Caco-2 (cell line): ENCODE measurements around the gene PIPOX. TPM values are rescaled to one million over a fixed set of nuclear protein-coding genes. Genes with fewer than 3 reads are reported as not detected.

Experiments
- BruUV-seq: library from RNA; stranded (reverse); fragments of 400-500 nt; replicated peaks from 2 replicates; lab custom pipeline; 2021; lab: Mats Ljungman, UMichigan
- CTCF ChIA-PET: fragments of 300-600 bp; sonication (Branson Sonifier 250); formaldehyde crosslinking; loops from one replicate; lab custom pipeline; 2022; ENCODE audit warnings: antibody characterized with exemption; lab: Charles Lee
- POLR2A ChIA-PET: fragments of 300-600 bp; sonication (Branson Sonifier 250); formaldehyde crosslinking; loops from one replicate; lab custom pipeline; 2022; ENCODE audit warnings: antibody characterized with exemption; lab: Charles Lee
- DNase-seq, 2 experiments: peaks; one replicate each; pipeline versions ENCODE4 v3.0.0 to v3.0.0-alpha.2; 2020 to 2022
- H3K27me3 ChIP-seq: replicated peaks from 2 replicates; pipeline ENCODE4 v1.6.0; 2011; ENCODE audit warnings: low read length; ENCODE audit not compliant: control insufficient read depth, insufficient read depth
- H3K36me3 ChIP-seq: 2 replicates; pipeline ENCODE4 v1.5.1; 2011; ENCODE audit warnings: low read length; ENCODE audit not compliant: control insufficient read depth, insufficient read depth
- H3K4me1 ChIP-seq: fragments of 250-450 bp; sonication (Bioruptor Pico); 2 replicates; pipeline ENCODE4 v1.5.1; 2020; ENCODE audit warnings: mild to moderate bottlenecking
- H3K4me3 ChIP-seq: 2 replicates; pipeline ENCODE4 v1.5.1; 2011; ENCODE audit warnings: low read depth, mild to moderate bottlenecking, control low read depth, low read length
- H3K9me3 ChIP-seq: fragments of 250-450 bp; sonication (Bioruptor Pico); 2 replicates; pipeline ENCODE4 v1.5.1; 2020; ENCODE audit warnings: mild to moderate bottlenecking, moderate library complexity
- H3K27ac Mint-ChIP-seq: one replicate; pipeline ENCODE4 v1.8.0; 2022; ENCODE audit warnings: mixed read lengths; ENCODE audit not compliant: unreplicated experiment
- H3K27me3 Mint-ChIP-seq: one replicate; pipeline ENCODE4 v1.8.0; 2022; ENCODE audit warnings: mixed read lengths; ENCODE audit not compliant: insufficient read depth, unreplicated experiment
- H3K36me3 Mint-ChIP-seq: one replicate; pipeline ENCODE4 v1.8.0; 2022; ENCODE audit warnings: mild to moderate bottlenecking, mixed read lengths; ENCODE audit not compliant: insufficient read depth, unreplicated experiment
- H3K4me1 Mint-ChIP-seq: one replicate; pipeline ENCODE4 v1.8.0; 2022; ENCODE audit warnings: low read depth, mixed read lengths; ENCODE audit not compliant: unreplicated experiment
- H3K4me3 Mint-ChIP-seq: one replicate; pipeline ENCODE4 v1.8.0; 2022; ENCODE audit warnings: mild to moderate bottlenecking, moderate library complexity, mixed read lengths; ENCODE audit not compliant: unreplicated experiment
- H3K9me3 Mint-ChIP-seq: one replicate; pipeline ENCODE4 v1.8.0; 2022; ENCODE audit warnings: mixed read lengths; ENCODE audit not compliant: unreplicated experiment
- intact Hi-C: fragments of 100-400 bp; cut with micrococcal nuclease; formaldehyde crosslinking; loops from one replicate; pipeline ENCODE4 v1.10.0; 2022; ENCODE audit not compliant: unreplicated experiment
- total RNA-seq: library from RNA; stranded (reverse); gene quantifications from 2 replicates; pipeline ENCODE4 v1.2.3, GENCODE V29; 2022
- TF ChIP-seq, protein P1 (sequence below), 2 experiments: fragments of 200-600 bp in 1 of 2; IDR thresholded peaks; 1 replicate in 1 of 2; 2 replicates in 1 of 2; pipeline versions ENCODE4 v1.5.1 to v1.8.0; 2011 to 2022; ENCODE audit warnings: antibody characterized with exemption in 1 of 2, control low read depth in 1 of 2, inconsistent platforms in 1 of 2, low read depth in 1 of 2, low read length in 1 of 2, mild to moderate bottlenecking in 1 of 2, moderate library complexity in 1 of 2; ENCODE audit not compliant: insufficient read depth in 1 of 2, severe bottlenecking in 1 of 2, unreplicated experiment in 1 of 2

PIPOX gene
- total RNA-seq, 1 experiment from 2014 or later = 2.2 TPM

DNA sequence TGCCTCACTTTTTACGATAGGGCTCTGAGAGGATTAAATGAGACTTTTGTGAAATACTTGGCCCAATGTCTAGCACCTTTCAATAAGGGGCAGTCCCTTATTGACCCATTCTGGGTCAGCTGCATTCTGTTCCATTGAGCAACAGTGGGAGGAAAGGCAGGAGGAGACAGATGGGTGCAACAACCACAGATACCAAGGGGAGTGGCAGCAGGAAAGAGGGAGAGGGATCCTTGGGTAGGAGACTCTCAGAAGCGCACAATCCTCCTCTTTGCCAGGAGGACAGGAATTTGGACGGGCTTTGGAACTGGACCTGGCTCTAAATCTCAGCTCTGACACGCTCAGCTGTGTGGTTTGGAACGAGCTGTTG lies 3.5 kb downstream of the PIPOX start:
- no peaks in the 10 kb centered on the region for H3K27me3 ChIP-seq

DNA sequence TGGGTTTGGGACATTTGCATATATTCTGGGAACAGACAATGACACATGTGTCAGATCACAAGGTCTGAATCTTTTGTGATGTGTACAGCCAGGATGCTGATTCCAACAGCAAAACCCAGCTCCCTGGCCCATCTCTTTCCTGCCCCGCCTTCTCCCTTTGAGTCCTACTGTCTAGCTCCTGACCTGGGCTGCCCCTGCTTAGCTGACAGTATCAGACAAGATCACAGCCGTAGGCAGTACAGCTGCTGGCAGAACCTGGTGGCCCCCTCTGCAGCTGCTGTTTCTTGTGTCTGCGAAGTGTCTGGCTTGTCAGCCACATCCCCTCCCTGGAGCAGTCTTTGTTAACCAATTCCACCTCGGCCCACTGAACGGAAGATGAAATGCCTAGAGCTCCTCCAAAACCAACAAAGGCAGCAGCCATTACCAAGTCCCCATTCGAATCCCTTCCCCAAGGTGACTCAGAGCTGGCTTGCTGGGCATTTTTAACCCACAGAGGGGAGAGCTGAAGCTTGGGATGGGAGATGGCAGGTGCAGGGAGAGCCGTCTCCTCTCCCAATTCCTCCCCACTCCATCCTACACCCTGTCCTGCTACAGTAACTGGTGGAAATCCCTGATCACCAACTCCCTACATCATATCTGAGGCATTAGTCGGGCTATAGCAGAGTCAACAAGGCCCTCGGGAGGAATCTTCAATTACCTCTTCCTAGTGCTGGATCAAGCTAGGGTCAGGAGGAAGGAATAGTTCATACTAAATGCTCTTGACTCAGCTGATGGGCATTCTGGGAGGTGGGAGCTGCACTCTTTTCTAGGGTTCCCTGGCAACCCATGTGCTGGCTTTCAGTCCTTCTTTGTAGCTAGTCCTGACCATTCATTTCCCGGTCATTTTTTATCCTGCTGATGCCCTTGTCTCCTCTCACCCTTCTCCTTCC lies 5.8 kb downstream of the PIPOX start:
- POLR2A ChIA-PET = no interaction called here
- CTCF ChIA-PET = interaction anchor here (0.6 to 0.9 kb wide), 2 partner anchors 9 to 167 kb away, joined by 3 read pairs; no protein-coding TSS in a partner anchor
- no peaks in the 10 kb centered on the region for H3K9me3 ChIP-seq
- Mint-ChIP-seq H3K36me3 (no peaks in the 10 kb centered on the region), H3K9me3 (no peaks in the 10 kb centered on the region), H3K4me1 (peaks cover 10% of the 10 kb centered on the region), H3K27me3 (peaks cover 5% of the 10 kb centered on the region), H3K27ac (no peak overlapping the region), H3K4me3 (no peak overlapping the region)
- H3K36me3 ChIP-seq = no peaks in the 10 kb centered on the region
- intact Hi-C loops = no loop called here
- no peak overlapping the region for H3K4me3 ChIP-seq
- H3K27me3 ChIP-seq = no peaks in the 10 kb centered on the region
- 0 out of 2 replicates have a peak, but pooled peaks cover 5% of the 10 kb centered on the region for H3K4me1 ChIP-seq
- no TSS peak for BruUV-seq
- TF ChIP-seq, protein P1, sequence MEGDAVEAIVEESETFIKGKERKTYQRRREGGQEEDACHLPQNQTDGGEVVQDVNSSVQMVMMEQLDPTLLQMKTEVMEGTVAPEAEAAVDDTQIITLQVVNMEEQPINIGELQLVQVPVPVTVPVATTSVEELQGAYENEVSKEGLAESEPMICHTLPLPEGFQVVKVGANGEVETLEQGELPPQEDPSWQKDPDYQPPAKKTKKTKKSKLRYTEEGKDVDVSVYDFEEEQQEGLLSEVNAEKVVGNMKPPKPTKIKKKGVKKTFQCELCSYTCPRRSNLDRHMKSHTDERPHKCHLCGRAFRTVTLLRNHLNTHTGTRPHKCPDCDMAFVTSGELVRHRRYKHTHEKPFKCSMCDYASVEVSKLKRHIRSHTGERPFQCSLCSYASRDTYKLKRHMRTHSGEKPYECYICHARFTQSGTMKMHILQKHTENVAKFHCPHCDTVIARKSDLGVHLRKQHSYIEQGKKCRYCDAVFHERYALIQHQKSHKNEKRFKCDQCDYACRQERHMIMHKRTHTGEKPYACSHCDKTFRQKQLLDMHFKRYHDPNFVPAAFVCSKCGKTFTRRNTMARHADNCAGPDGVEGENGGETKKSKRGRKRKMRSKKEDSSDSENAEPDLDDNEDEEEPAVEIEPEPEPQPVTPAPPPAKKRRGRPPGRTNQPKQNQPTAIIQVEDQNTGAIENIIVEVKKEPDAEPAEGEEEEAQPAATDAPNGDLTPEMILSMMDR (IDR thresholded peaks at IDR 0.05; ENCODE audit: insufficient read depth in 1 of 2, low read depth in 1 of 2, low read length in 1 of 2, severe bottlenecking in 1 of 2, unreplicated experiment in 1 of 2) = no peak
- peak in 1 of 2 experiments; percentile 66 for DNase-seq

More for the DNA sequence above, 3.5 kb downstream of the PIPOX start:
- TF ChIP-seq, protein P1 (IDR thresholded peaks at IDR 0.05; ENCODE audit: insufficient read depth in 1 of 2, low read depth in 1 of 2, low read length in 1 of 2, severe bottlenecking in 1 of 2, unreplicated experiment in 1 of 2) = no peak
- Mint-ChIP-seq H3K4me3 (no peak overlapping the region), H3K4me1 (peaks cover 17% of the 10 kb centered on the region), H3K27me3 (peaks cover 5% of the 10 kb centered on the region), H3K36me3 (no peaks in the 10 kb centered on the region), H3K9me3 (no peaks in the 10 kb centered on the region), H3K27ac (no peak overlapping the region)
- H3K4me3 ChIP-seq = no peak overlapping the region
- H3K9me3 ChIP-seq = no peaks in the 10 kb centered on the region
- DNase-seq = no peak
- 0 out of 2 replicates have a peak, but pooled peaks cover 5% of the 10 kb centered on the region for H3K4me1 ChIP-seq
- no TSS peak for BruUV-seq
- ChIA-PET CTCF (no interaction called here), POLR2A (no interaction called here)
- H3K36me3 ChIP-seq = no peaks in the 10 kb centered on the region
- intact Hi-C loops = no loop called here

DNA sequence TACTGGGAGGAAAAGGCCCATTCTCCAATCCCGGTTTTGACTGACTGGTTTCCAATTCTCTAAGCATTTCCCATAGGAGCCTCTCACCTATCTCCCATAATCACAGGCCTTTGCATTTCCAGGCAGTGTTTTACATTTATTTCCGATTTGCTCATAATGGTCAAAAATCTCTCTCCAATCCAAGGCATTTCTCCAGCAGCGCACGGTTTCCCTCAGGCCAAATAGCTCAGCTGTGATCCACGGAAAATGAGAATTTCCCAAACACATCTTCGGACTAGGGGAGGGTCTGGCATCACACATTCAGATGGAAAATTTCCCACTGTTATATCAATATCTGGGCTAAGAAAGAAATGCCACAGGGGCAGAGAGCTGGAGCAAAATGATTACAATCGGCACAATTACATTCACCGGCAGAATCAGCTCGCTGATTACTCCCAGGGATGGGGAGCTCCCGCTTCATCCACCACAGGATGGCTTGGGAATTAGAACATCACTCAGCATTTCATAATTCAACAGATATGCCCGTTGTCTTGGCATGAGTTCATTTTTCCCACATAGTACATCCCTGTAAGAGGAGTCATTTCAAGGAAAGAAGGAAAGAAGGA lies 6.7 kb downstream of the PIPOX start:
- Histone ChIP-seq H3K27me3 (no peaks in the 10 kb centered on the region), H3K9me3 (no peaks in the 10 kb centered on the region), H3K36me3 (no peaks in the 10 kb centered on the region), H3K4me1 (0 out of 2 replicates have a peak, but pooled peaks cover 5% of the 10 kb centered on the region), H3K4me3 (no peak overlapping the region)
- Mint-ChIP-seq H3K27ac (no peak overlapping the region), H3K4me1 (peaks cover 10% of the 10 kb centered on the region), H3K36me3 (no peaks in the 10 kb centered on the region), H3K9me3 (no peaks in the 10 kb centered on the region), H3K4me3 (no peak overlapping the region), H3K27me3 (peaks cover 5% of the 10 kb centered on the region)
- CTCF ChIA-PET = interaction anchor here (0.9 kb wide), 1 partner anchor 84 kb away, joined by 5 read pairs; no protein-coding TSS in a partner anchor
- intact Hi-C loops = no loop called here
- DNase-seq = no peak
- TF ChIP-seq, protein P1 (IDR thresholded peaks at IDR 0.05; ENCODE audit: insufficient read depth in 1 of 2, low read depth in 1 of 2, low read length in 1 of 2, severe bottlenecking in 1 of 2, unreplicated experiment in 1 of 2) = no peak
- no TSS peak for BruUV-seq
- POLR2A ChIA-PET = no interaction called here
